AG04450 (cell line): ENCODE measurements around the gene ACSM3. TPM values are rescaled to one million over a fixed set of nuclear protein-coding genes. Genes with fewer than 3 reads are reported as not detected.
"Not testable (repeated sequence)": the region's sequence is repeated elsewhere in the genome, so short reads cannot be mapped to it uniquely, and the experiment has no call there.

ENCODE experiments used
- CTCF ChIA-PET: fragments of 300-600, 350-600 bp; formaldehyde crosslinking; extraction: SDS; loops from one replicate; lab custom pipeline; 2022; ENCODE audit warnings: antibody characterized with exemption, inconsistent platforms; lab: Charles Lee
- POLR2A ChIA-PET: fragments of 350-600 bp; formaldehyde crosslinking; extraction: SDS; loops from one replicate; lab custom pipeline; 2021; ENCODE audit warnings: antibody characterized with exemption, inconsistent platforms; lab: Yijun Ruan, JAX
- DNase-seq: peaks from one replicate; pipeline ENCODE4 v3.0.0-alpha.2; 2011; ENCODE audit warnings: low read depth, low spot score
- H3K27ac ChIP-seq: one replicate; pipeline ENCODE4 v1.5.1; 2012; ENCODE audit warnings: low read depth, low read length, control low read depth
- H3K27me3 ChIP-seq: one replicate; pipeline ENCODE4 v1.6.0; 2012; ENCODE audit warnings: low read length; ENCODE audit not compliant: control insufficient read depth, insufficient read depth
- H3K4me3 ChIP-seq: 2 replicates; pipeline ENCODE4 v1.5.1; 2011; ENCODE audit warnings: mild to moderate bottlenecking, low read depth, low read length, control low read depth
- H3K9me3 ChIP-seq: 2 replicates; pipeline ENCODE4 v1.5.1; 2012; ENCODE audit warnings: low read length; ENCODE audit not compliant: control insufficient read depth, insufficient read depth
- CTCF ChIP-seq: IDR thresholded peaks from 2 replicates; pipeline ENCODE4 v1.5.1; 2011; ENCODE audit warnings: low read depth, low read length, control low read depth, inconsistent platforms
- polyA plus RNA-seq: library from polyadenylated mRNA; depleted of rRNA; stranded (reverse); fragments of >200 nt; gene quantifications from 2 replicates; pipeline ENCODE4 v1.2.3, GENCODE V29; 2011

The ACSM3 gene
- polyA plus RNA-seq, 1 experiment = 0.76 TPM

GRCh38 chr16:20753727-20754126 is 10.1 kb upstream of the ACSM3 start:
- Histone ChIP-seq H3K9me3 (no peaks in the 10 kb centered on the region), H3K4me3 (no peak overlapping the region), H3K27ac (no peak overlapping the region), H3K27me3 (peaks cover 2% of the 10 kb centered on the region)
- ChIA-PET POLR2A (no interaction called here), CTCF (no interaction called here)
- no peak for TF ChIP-seq CTCF
- no peak for DNase-seq

- Histone ChIP-seq H3K27me3 (peaks cover 2% of the 10 kb centered on the region), H3K4me3 (no peak overlapping the region), H3K9me3 (no peaks in the 10 kb centered on the region), H3K27ac (no peak overlapping the region)
- DNase-seq = no peak
- ChIA-PET CTCF (interaction anchor here (1.2 kb wide), 1 partner anchor 20 kb away, joined by 3 read pairs; no protein-coding TSS in a partner anchor), POLR2A (no interaction called here)
- no peak for TF ChIP-seq CTCF
These were observed 8.6 kb upstream of the ACSM3 start for GRCh38 chr16:20755238-20755637.

- POLR2A ChIA-PET, H3K27ac ChIP-seq, H3K4me3 ChIP-seq, DNase-seq, CTCF ChIA-PET, H3K9me3 ChIP-seq, H3K27me3 ChIP-seq: not testable (repeated sequence)
These were observed 8.0 kb upstream of the ACSM3 start for GRCh38 chr16:20755799-20756198.

GRCh38 chr16:20760346-20760745 is 3.5 kb upstream of the ACSM3 start:
- H3K27ac ChIP-seq = no peak overlapping the region
- no peak for DNase-seq
- H3K4me3 ChIP-seq = no peak overlapping the region
- ChIA-PET CTCF (no interaction called here), POLR2A (no interaction called here)
- no peaks in the 10 kb centered on the region for H3K27me3 ChIP-seq
- H3K9me3 ChIP-seq = no peaks in the 10 kb centered on the region
- TF ChIP-seq CTCF = no peak

GRCh38 chr16:20761175-20761574 is 2.6 kb upstream of the ACSM3 start:
- no peak for TF ChIP-seq CTCF
- Histone ChIP-seq H3K9me3 (no peaks in the 10 kb centered on the region), H3K4me3 (no peak overlapping the region), H3K27me3 (no peaks in the 10 kb centered on the region), H3K27ac (no peak overlapping the region)
- CTCF ChIA-PET = no interaction called here
- DNase-seq = no peak
- POLR2A ChIA-PET = no interaction called here
